GM23338 (cell line): ENCODE measurements around the gene INS. TPM values are rescaled to one million over a fixed set of nuclear protein-coding genes. Genes with fewer than 3 reads are reported as not detected.

Source experiments
- ATAC-seq: fragments of 200-7000 bp; cut with Tn5 transposase; 3 replicates; pipeline ENCODE4 v1.9.1; 2020
- DNase-seq: peaks from one replicate; pipeline ENCODE4 v3.0.0-alpha.2; 2015; ENCODE audit warnings: low spot score
- H2AFZ ChIP-seq: fragments of 200-600 bp; sonication (generic); 2 replicates; pipeline ENCODE4 v1.8.0; 2016; ENCODE audit warnings: antibody characterized with exemption, mild to moderate bottlenecking, moderate library complexity
- H3F3A ChIP-seq: fragments of 200-600 bp; sonication (generic); replicated peaks from 2 replicates; pipeline ENCODE4 v1.8.0; 2017; ENCODE audit warnings: antibody characterized with exemption, mixed run types, low read depth
- H3K27ac ChIP-seq: fragments of 200-600 bp; sonication (generic); 2 replicates; pipeline ENCODE4 v1.6.1; 2016; ENCODE audit warnings: low read depth
- H3K27me3 ChIP-seq: fragments of 200-600 bp; sonication (generic); 2 replicates; pipeline ENCODE4 v1.8.0; 2016; ENCODE audit warnings: mild to moderate bottlenecking, mixed run types, moderate library complexity; ENCODE audit not compliant: insufficient read depth
- H3K36me3 ChIP-seq: fragments of 200-600 bp; sonication (generic); 2 replicates; pipeline ENCODE4 v1.8.0; 2016; ENCODE audit warnings: mild to moderate bottlenecking; ENCODE audit not compliant: insufficient read depth
- H3K4me1 ChIP-seq: fragments of 200-600 bp; sonication (generic); 2 replicates; pipeline ENCODE4 v1.8.0; 2016; ENCODE audit warnings: mild to moderate bottlenecking, moderate library complexity; ENCODE audit not compliant: insufficient read depth
- H3K4me2 ChIP-seq: fragments of 200-600 bp; sonication (generic); 2 replicates; pipeline ENCODE4 v1.7.1; 2017; ENCODE audit warnings: mixed run types
- H3K4me3 ChIP-seq: fragments of 200-600 bp; sonication (generic); 2 replicates; pipeline ENCODE4 v1.6.1; 2016; ENCODE audit warnings: mixed run types
- H3K79me2 ChIP-seq: fragments of 200-600 bp; sonication (generic); replicated peaks from 2 replicates; pipeline ENCODE4 v1.8.0; 2017; ENCODE audit warnings: mild to moderate bottlenecking; ENCODE audit not compliant: insufficient read depth
- H3K9me2 ChIP-seq: fragments of 200-600 bp; sonication (generic); 2 replicates; pipeline ENCODE4 v1.8.0; 2017; ENCODE audit not compliant: insufficient read depth
- H4K20me1 ChIP-seq: fragments of 200-600 bp; sonication (generic); replicated peaks from 2 replicates; pipeline ENCODE4 v1.8.0; 2017; ENCODE audit warnings: mild to moderate bottlenecking; ENCODE audit not compliant: insufficient read depth
- H3K27ac Mint-ChIP-seq: 2 replicates; pipeline ENCODE4 v1.8.0; 2020; ENCODE audit warnings: inconsistent platforms, mild to moderate bottlenecking, moderate library complexity, mixed read lengths
- H3K27me3 Mint-ChIP-seq: 3 replicates; pipeline ENCODE4 v1.8.0; 2022; ENCODE audit warnings: low read depth, mild to moderate bottlenecking, moderate library complexity, mixed read lengths, inconsistent platforms; ENCODE audit not compliant: insufficient read depth, poor library complexity
- H3K36me3 Mint-ChIP-seq: 3 replicates; pipeline ENCODE4 v1.8.0; 2021; ENCODE audit warnings: low read depth, mild to moderate bottlenecking, inconsistent platforms, moderate library complexity, mixed read lengths
- H3K4me1 Mint-ChIP-seq: 3 replicates; pipeline ENCODE4 v1.8.0; 2020; ENCODE audit warnings: mild to moderate bottlenecking, inconsistent platforms, mixed read lengths
- H3K4me3 Mint-ChIP-seq: 3 replicates; pipeline ENCODE4 v1.8.0; 2021; ENCODE audit warnings: moderate library complexity, mild to moderate bottlenecking, inconsistent platforms, mixed read lengths
- H3K9me3 Mint-ChIP-seq: 3 replicates; pipeline ENCODE4 v1.8.0; 2020; ENCODE audit warnings: moderate library complexity, mild to moderate bottlenecking, inconsistent platforms, mixed read lengths
- CREB1 ChIP-seq: fragments of 250-450 bp; sonication (Bioruptor Pico); IDR thresholded peaks from 2 replicates; pipeline ENCODE4 v1.5.0; 2020; ENCODE audit warnings: low read depth, mild to moderate bottlenecking, moderate library complexity
- CTCF ChIP-seq, 2 experiments: fragments of 200-600 bp in 1 of 2; sonication (generic) in 1 of 2; conservative IDR thresholded peaks; 2 replicates each; pipeline versions ENCODE4 v1.5.1 to v1.6.1; 2016 to 2017; ENCODE audit warnings: antibody characterized with exemption in 2 of 2, low read depth in 2 of 2, mild to moderate bottlenecking in 2 of 2, moderate library complexity in 1 of 2
- EZH2 ChIP-seq: fragments of 200-600 bp; sonication (generic); IDR thresholded peaks from one replicate; pipeline ENCODE4 v1.8.0; 2017; ENCODE audit warnings: antibody characterized with exemption, mild to moderate bottlenecking, low read depth; ENCODE audit not compliant: unreplicated experiment
- EZH2phosphoT487 ChIP-seq: fragments of 200-600 bp; sonication (generic); IDR thresholded peaks from one replicate; pipeline ENCODE4 v1.8.1; 2018; ENCODE audit warnings: antibody characterized with exemption; ENCODE audit not compliant: unreplicated experiment
- JUNB ChIP-seq: IDR thresholded peaks from one replicate; pipeline ENCODE4 v1.6.1; 2016; ENCODE audit warnings: antibody characterized with exemption; ENCODE audit not compliant: unreplicated experiment
- NANOG ChIP-seq: IDR thresholded peaks from 2 replicates; pipeline ENCODE4 v1.6.1; 2016; ENCODE audit warnings: antibody characterized with exemption, borderline replicate concordance
- POLR2AphosphoS5 ChIP-seq: IDR thresholded peaks from 2 replicates; pipeline ENCODE4 v1.6.1; 2016; ENCODE audit warnings: antibody characterized with exemption, low read depth
- REST ChIP-seq: IDR thresholded peaks from one replicate; pipeline ENCODE4 v1.6.1; 2018; ENCODE audit warnings: antibody characterized with exemption; ENCODE audit not compliant: unreplicated experiment
- ZNF114 ChIP-seq: fragments of 250-450 bp; sonication (Bioruptor Pico); IDR thresholded peaks from 2 replicates; pipeline ENCODE4 v1.5.0; 2020; ENCODE audit warnings: mild to moderate bottlenecking, moderate library complexity
- ZNF331 ChIP-seq: fragments of 250-450 bp; sonication (Bioruptor Pico); IDR thresholded peaks from 2 replicates; pipeline ENCODE4 v1.5.0; 2020; ENCODE audit warnings: low read depth, mild to moderate bottlenecking, moderate library complexity
- ZNF462 ChIP-seq: fragments of 250-450 bp; sonication (Bioruptor Pico); IDR thresholded peaks from 2 replicates; pipeline ENCODE4 v1.5.0; 2020; ENCODE audit warnings: mild to moderate bottlenecking, moderate library complexity
- polyA plus RNA-seq: library from polyadenylated mRNA; unstranded; fragments of >200 nt; fragmentation: Nextera tagmentation; extraction: Ambion mirVana; gene quantifications from 2 replicates; pipeline ENCODE4 v1.2.1, GENCODE V29; 2016
- total RNA-seq: library from RNA; depleted of rRNA; stranded (reverse); fragments of >200 nt; shearing (Covaris generic); gene quantifications from 2 replicates; pipeline ENCODE4 v1.2.3, GENCODE V29; 2014

The INS gene
- total and polyA plus RNA-seq, 2 experiments from 2014 or later: not detected

GRCh38 chr11:2190657-2191471, 29.9 kb upstream of the INS start:
- no peaks in the 10 kb centered on the region for H3K9me3 Mint-ChIP-seq
- H3K4me3 Mint-ChIP-seq: no peak overlapping the region
- Histone ChIP-seq H3K79me2 (no peaks in the 10 kb centered on the region), H3F3A (0 out of 2 replicates have a peak, but pooled peaks cover 6% of the 10 kb centered on the region), H3K9me2 (no peaks in the 10 kb centered on the region), H2AFZ (no peak overlapping the region), H3K27me3 (no peaks in the 10 kb centered on the region), H3K4me1 (no peaks in the 10 kb centered on the region), H3K4me2 (no peak overlapping the region), H3K4me3 (no peak overlapping the region), H3K27ac (no peak overlapping the region), H4K20me1 (no peaks in the 10 kb centered on the region), H3K36me3 (no peaks in the 10 kb centered on the region)
- H3K36me3 Mint-ChIP-seq: no peaks in the 10 kb centered on the region
- ATAC-seq (no peak), DNase-seq (no peak)
- TF ChIP-seq NANOG (no peak), ZNF114 (CRISPR knock-in tag) (no peak), ZNF331 (CRISPR knock-in tag) (no peak), EZH2 (no peak), CTCF (conservative IDR thresholded peaks at IDR 0.05; ENCODE audit: low read depth in 2 of 2) (no peak), JUNB (no peak), EZH2phosphoT487 (no peak), ZNF462 (CRISPR knock-in tag) (no peak), POLR2AphosphoS5 (no peak), CREB1 (CRISPR knock-in tag) (no peak), REST (no peak)
- peaks cover 12% of the 10 kb centered on the region for H3K27me3 Mint-ChIP-seq
- no peak overlapping the region for H3K27ac Mint-ChIP-seq
- H3K4me1 Mint-ChIP-seq: peaks cover 6% of the 10 kb centered on the region; the same call in 1 of the 3 replicates
